D721Med (cell line): Measurements from ENCODE around the gene NUDT6.
"Not testable (repeated sequence)": the region's sequence is repeated elsewhere in the genome, so short reads cannot be mapped to it uniquely, and the experiment has no call there.

Source experiments
- DNase-seq: peaks from one replicate; pipeline ENCODE4 v3.0.0; 2011; ENCODE audit warnings: low spot score; ENCODE audit not compliant: insufficient read length
- FAIRE-seq: peaks from 2 replicates; lab custom pipeline; 2011; peaks lifted over from hg19 to GRCh38; lab: Jason Lieb, UNC
- CTCF ChIP-seq: IDR thresholded peaks from 2 replicates; pipeline ENCODE4 v1.5.1; 2012; ENCODE audit warnings: mild to moderate bottlenecking, control low read depth; ENCODE audit not compliant: insufficient read depth; ENCODE audit errors: missing control alignments

Gene NUDT6

GRCh38 chr4:122959441-122959840, 37.0 kb upstream of the NUDT6 start:
- FAIRE-seq (no peak), DNase-seq (no peak)
- no peak for TF ChIP-seq CTCF

GRCh38 chr4:122958505-122958904, 36.1 kb upstream of the NUDT6 start:
- DNase-seq: no peak
- FAIRE-seq: no peak

GRCh38 chr4:122953924-122954323, 31.5 kb upstream of the NUDT6 start:
- DNase-seq (no peak), FAIRE-seq (no peak)
- TF ChIP-seq CTCF: no peak

More at GRCh38 chr4:122958505-122958904, 36.1 kb upstream of the NUDT6 start:
- TF ChIP-seq CTCF: no peak

- no peak for TF ChIP-seq CTCF
- no peak for DNase-seq
- no peak for FAIRE-seq
Measured at GRCh38 chr4:122952028-122952427, 29.6 kb upstream of the NUDT6 start.

- DNase-seq (no peak), FAIRE-seq (no peak)
- TF ChIP-seq CTCF: no peak
Measured at GRCh38 chr4:122948671-122949070, 26.3 kb upstream of the NUDT6 start.

GRCh38 chr4:122946142-122946541, 23.7 kb upstream of the NUDT6 start:
- DNase-seq (no peak), FAIRE-seq (peak; percentile 76)
- TF ChIP-seq CTCF: no peak

GRCh38 chr4:122945136-122945535, 22.7 kb upstream of the NUDT6 start:
- not testable (repeated sequence) for DNase-seq, FAIRE-seq

GRCh38 chr4:122932763-122933162, 10.4 kb upstream of the NUDT6 start:
- no peak for FAIRE-seq

More at GRCh38 chr4:122932763-122933162, 10.4 kb upstream of the NUDT6 start:
- DNase-seq: no peak
- no peak for TF ChIP-seq CTCF
